GM12801 (cell line): ENCODE data around the gene LDLRAP1.

Experiments used
- TF ChIP-seq, protein P1 (sequence below): IDR thresholded peaks from one replicate; pipeline ENCODE4 v1.5.1; 2011; ENCODE audit warnings: control low read depth; ENCODE audit not compliant: insufficient read length; ENCODE audit errors: extremely low read depth

Gene LDLRAP1

DNA sequence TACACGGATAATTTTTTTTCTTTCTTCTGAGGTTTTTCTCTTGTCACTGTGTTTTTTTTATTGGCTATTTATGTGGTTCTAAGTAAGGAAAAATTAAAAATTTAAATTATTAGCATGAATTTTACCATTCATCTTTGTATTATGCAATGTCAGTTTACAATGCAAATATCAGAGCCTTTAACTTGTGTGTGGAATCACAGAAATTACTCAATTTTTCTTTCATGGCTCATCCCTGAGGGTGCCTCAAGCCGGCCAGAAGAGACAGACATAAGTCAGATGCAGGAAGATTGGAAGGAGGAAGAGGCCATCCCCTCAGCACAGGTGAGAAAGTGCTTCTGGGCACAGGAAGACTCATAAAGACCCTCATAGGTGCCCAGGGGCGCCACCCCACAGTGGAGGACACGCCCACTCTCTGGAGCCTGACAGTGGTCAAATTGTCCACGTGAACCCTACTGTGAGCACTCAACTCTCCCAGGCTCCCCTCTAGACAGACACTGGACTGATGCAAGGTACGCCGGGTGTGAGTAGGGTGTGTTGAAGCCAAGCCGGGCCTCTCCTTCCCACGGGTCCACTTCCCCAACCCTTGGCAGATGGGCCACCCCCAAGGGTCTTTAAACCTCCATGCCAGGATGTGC, 9.5 kb upstream of the LDLRAP1 start:
- TF ChIP-seq, protein P1, sequence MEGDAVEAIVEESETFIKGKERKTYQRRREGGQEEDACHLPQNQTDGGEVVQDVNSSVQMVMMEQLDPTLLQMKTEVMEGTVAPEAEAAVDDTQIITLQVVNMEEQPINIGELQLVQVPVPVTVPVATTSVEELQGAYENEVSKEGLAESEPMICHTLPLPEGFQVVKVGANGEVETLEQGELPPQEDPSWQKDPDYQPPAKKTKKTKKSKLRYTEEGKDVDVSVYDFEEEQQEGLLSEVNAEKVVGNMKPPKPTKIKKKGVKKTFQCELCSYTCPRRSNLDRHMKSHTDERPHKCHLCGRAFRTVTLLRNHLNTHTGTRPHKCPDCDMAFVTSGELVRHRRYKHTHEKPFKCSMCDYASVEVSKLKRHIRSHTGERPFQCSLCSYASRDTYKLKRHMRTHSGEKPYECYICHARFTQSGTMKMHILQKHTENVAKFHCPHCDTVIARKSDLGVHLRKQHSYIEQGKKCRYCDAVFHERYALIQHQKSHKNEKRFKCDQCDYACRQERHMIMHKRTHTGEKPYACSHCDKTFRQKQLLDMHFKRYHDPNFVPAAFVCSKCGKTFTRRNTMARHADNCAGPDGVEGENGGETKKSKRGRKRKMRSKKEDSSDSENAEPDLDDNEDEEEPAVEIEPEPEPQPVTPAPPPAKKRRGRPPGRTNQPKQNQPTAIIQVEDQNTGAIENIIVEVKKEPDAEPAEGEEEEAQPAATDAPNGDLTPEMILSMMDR = no peak

GRCh38 chr1:25534410-25534788, 9.0 kb upstream of the LDLRAP1 start:
- TF ChIP-seq, protein P1 = no peak

GRCh38 chr1:25536124-25536523, 7.3 kb upstream of the LDLRAP1 start:
- TF ChIP-seq, protein P1 = no peak

GRCh38 chr1:25537153-25537831, 6.1 kb upstream of the LDLRAP1 start:
- TF ChIP-seq, protein P1 = no peak

- TF ChIP-seq, protein P1 = no peak
Measured at GRCh38 chr1:25538191-25538767, 5.1 kb upstream of the LDLRAP1 start.

DNA sequence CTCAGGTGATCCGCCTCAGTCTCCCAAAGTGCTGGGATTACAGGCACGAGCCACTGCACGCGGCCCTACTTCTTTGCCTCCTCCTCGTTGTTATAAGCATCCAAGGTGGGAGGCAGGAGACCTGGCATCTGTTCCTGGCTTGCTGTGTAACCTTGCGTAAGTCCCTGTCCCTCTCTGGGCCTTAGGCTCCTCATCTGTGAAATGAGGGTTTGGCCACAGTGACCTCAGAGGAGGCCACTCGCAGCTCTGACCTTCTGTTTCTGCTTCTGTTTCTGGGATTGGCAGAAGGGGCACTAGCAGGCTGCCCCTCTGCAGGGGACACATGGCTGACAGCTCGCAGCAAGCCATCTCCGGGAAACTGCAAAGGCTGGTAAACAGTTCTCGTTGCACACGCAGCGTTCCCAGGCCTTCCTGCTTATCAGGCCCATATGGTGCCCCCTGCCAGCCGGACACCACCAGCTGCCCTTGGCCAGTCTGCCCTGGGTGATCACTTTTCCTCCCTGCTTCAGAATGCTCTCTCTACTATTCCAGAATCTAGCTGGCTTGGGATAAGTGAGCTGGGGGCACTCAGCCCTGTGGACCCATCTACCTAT, 2.6 kb upstream of the LDLRAP1 start:
- TF ChIP-seq, protein P1 = no peak

DNA sequence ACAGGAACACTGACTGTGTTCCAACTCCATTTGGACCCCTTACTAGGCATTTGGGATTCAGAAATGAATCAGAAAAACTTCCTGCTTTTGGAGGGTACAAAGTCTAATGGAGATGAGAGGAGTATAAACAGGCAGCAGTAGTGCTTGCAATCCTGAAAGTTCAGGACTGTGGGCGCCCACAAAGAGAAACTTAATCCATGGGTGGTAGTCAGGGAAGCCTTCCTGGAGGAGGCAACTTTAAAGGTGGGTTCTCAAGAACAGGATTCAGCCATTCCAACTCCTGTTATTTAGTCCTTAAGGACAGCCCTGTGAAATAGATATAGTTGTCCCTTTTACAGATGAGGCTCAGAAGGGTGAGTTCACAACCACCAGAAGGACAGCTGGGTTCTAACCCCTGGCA, 2.0 kb upstream of the LDLRAP1 start:
- TF ChIP-seq, protein P1 = no peak
